Suprapubic skin (tissue), 4 donors: Measurements from ENCODE around the gene MROH2A. TPM values are rescaled to one million over a fixed set of nuclear protein-coding genes. Genes with fewer than 3 reads are reported as not detected.

Experiments used
- DNase-seq, 2 donors: peaks; one replicate each; pipeline ENCODE4 v3.0.0-alpha.2; 2019; ENCODE audit warnings: low spot score in 2 of 2
- H3K27ac ChIP-seq: fragments of 200-600 bp; sonication (generic); one replicate; pipeline ENCODE4 v1.5.1; 2019
- H3K27me3 ChIP-seq: fragments of 200-600 bp; sonication (generic); one replicate; pipeline ENCODE4 v1.5.1; 2019
- H3K36me3 ChIP-seq: fragments of 200-600 bp; sonication (generic); one replicate; pipeline ENCODE4 v1.5.1; 2019
- H3K4me1 ChIP-seq: fragments of 200-600 bp; sonication (generic); one replicate; pipeline ENCODE4 v1.5.1; 2019
- H3K4me3 ChIP-seq: fragments of 200-600 bp; sonication (generic); one replicate; pipeline ENCODE4 v1.5.1; 2019; ENCODE audit warnings: mild to moderate bottlenecking
- H3K9me3 ChIP-seq: fragments of 200-600 bp; sonication (generic); one replicate; pipeline ENCODE4 v1.5.1; 2019
- EP300 ChIP-seq: sonication (generic); formaldehyde crosslinking; IDR thresholded peaks from one replicate; pipeline ENCODE4 v1.6.1; 2017; ENCODE audit warnings: antibody characterized with exemption
- POLR2A ChIP-seq, 2 donors: fragments of 450-650 bp; IDR thresholded peaks; one replicate each; pipeline ENCODE4 v1.6.1; 2017; ENCODE audit warnings: antibody characterized with exemption in 2 of 2, mild to moderate bottlenecking in 2 of 2, moderate library complexity in 2 of 2
- POLR2AphosphoS5 ChIP-seq, 3 donors: sonication (generic); formaldehyde crosslinking; IDR thresholded peaks; one replicate each; pipeline ENCODE4 v1.6.1; 2017; ENCODE audit warnings: antibody characterized with exemption in 3 of 3
- WGBS: methylation state at CpG from one replicate; pipeline ENCODE4 v1.1.5; 2018; 5-methylcytosine and 5-hydroxymethylcytosine counted together
- total RNA-seq, 4 donors: library from RNA; depleted of rRNA; stranded (reverse); fragments of >200 nt; gene quantifications; one replicate each; pipeline ENCODE4 v1.1.0, GENCODE V29; 2016
- TF ChIP-seq, protein P1 (sequence below), 2 donors: fragments of 200-600 bp in 1 of 2; fragments of 450-650 bp in 1 of 2; sonication (generic) in 1 of 2; IDR thresholded peaks; one replicate each; pipeline ENCODE4 v1.5.1; 2016 to 2019; ENCODE audit warnings: antibody characterized with exemption in 2 of 2, mild to moderate bottlenecking in 1 of 2, moderate library complexity in 1 of 2

Gene MROH2A
- total RNA-seq, 4 donors from 2014 or later = not detected

DNA sequence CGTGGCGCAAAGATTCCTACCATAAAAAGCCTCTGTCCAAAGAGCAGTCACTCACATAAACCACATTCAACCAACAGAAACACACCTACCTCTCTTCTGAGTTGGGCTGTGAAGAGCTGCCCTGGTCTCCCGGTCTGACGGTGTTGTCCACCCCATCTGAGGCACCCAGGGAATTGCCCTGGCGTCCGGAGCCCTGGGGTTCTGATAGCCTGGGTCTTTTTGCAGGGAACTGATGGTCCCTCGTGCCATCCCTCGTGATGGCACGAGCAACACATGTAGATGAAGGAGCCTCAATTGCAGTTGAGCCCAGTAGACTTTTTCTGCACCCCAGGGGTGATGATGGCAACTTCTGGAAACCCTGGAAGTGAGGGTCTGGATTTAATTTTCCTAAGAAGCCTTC is 62.4 kb downstream of the MROH2A start:
- H3K27ac ChIP-seq = no peak overlapping the region
- H3K4me3 ChIP-seq = no peak overlapping the region
- WGBS = 96% methylated on average over 8 of the region's 9 CpGs
- TF ChIP-seq EP300 = no peak
- TF ChIP-seq POLR2AphosphoS5 (IDR thresholded peaks at IDR 0.05) = no peak
- TF ChIP-seq, protein P1, sequence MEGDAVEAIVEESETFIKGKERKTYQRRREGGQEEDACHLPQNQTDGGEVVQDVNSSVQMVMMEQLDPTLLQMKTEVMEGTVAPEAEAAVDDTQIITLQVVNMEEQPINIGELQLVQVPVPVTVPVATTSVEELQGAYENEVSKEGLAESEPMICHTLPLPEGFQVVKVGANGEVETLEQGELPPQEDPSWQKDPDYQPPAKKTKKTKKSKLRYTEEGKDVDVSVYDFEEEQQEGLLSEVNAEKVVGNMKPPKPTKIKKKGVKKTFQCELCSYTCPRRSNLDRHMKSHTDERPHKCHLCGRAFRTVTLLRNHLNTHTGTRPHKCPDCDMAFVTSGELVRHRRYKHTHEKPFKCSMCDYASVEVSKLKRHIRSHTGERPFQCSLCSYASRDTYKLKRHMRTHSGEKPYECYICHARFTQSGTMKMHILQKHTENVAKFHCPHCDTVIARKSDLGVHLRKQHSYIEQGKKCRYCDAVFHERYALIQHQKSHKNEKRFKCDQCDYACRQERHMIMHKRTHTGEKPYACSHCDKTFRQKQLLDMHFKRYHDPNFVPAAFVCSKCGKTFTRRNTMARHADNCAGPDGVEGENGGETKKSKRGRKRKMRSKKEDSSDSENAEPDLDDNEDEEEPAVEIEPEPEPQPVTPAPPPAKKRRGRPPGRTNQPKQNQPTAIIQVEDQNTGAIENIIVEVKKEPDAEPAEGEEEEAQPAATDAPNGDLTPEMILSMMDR (IDR thresholded peaks at IDR 0.05) = no peak
- no peak for TF ChIP-seq POLR2A (IDR thresholded peaks at IDR 0.05)
- no peaks in the 10 kb centered on the region for H3K36me3 ChIP-seq
- no peaks in the 10 kb centered on the region for H3K4me1 ChIP-seq
- no peaks in the 10 kb centered on the region for H3K27me3 ChIP-seq
- DNase-seq = no peak
- H3K9me3 ChIP-seq = no peaks in the 10 kb centered on the region

DNA sequence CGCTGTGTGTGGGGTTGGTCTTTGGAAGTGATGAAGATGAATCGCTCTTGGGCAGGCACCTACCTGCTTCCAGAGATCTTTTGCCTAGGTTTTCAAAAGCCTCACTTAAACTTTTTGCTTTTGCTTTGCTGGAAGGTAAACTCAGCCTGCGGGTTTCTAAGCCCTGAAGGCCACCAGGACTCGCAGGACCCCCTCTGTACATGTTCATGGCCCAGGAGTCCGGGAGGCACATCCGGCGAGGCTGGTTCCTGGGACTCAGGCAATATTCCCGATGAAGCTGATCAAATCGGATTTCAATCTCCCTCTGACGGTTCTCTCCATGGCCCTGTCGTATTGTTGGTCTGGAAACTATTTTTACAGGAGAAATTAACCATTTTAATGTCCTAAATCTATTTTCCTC is 63.1 kb downstream of the MROH2A start:
- DNase-seq = no peak
- 90% methylated on average over 11 of the region's 11 CpGs for WGBS
- Histone ChIP-seq H3K27ac (no peak overlapping the region), H3K36me3 (no peaks in the 10 kb centered on the region), H3K4me1 (no peaks in the 10 kb centered on the region), H3K4me3 (no peak overlapping the region), H3K27me3 (no peaks in the 10 kb centered on the region), H3K9me3 (no peaks in the 10 kb centered on the region)
- no peak for TF ChIP-seq EP300
- no peak for TF ChIP-seq POLR2A (IDR thresholded peaks at IDR 0.05)
- TF ChIP-seq, protein P1 (IDR thresholded peaks at IDR 0.05) = no peak
- no peak for TF ChIP-seq POLR2AphosphoS5 (IDR thresholded peaks at IDR 0.05)

DNA sequence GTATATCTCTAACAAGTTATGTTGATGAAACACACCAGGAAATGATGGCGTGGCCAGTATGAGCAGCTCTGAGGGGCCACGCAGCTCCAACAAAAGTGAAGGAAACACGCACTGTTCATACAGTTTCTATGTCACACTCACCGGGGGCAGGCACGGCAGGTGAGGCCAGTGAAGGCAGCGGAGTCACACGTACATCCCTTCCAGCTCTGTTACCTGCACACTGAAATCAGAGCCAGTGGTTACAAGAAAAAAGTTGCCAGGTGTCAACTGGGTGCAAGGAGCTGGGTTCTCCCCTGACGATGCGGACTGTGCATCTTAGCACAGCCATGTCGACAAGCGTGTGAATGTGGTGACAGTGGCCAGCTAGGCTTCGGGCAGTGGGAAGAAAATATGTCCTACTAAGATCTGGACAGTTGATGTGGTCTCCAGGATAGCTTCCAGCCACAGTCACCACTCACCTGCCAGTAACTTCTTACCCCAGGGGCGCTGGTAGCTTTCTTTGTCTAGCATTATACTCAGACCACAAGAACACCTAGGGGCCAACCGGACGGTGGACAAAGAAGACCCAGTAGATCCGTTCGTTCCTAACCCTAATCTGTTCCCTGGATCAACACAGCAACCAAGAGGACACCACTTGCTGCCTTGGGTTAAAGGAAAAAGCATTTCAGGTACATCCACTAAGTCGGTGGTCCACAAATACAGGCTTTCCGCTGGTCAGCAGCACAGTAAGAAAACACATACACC is 66.1 kb downstream of the MROH2A start:
- DNase-seq = no peak
- TF ChIP-seq POLR2AphosphoS5 (IDR thresholded peaks at IDR 0.05) (no peak), EP300 (no peak)
- no peaks in the 10 kb centered on the region for H3K27me3 ChIP-seq
- no peaks in the 10 kb centered on the region for H3K36me3 ChIP-seq
- no peaks in the 10 kb centered on the region for H3K9me3 ChIP-seq
- no peak overlapping the region for H3K27ac ChIP-seq
- H3K4me3 ChIP-seq = no peak overlapping the region
- no peaks in the 10 kb centered on the region for H3K4me1 ChIP-seq
- WGBS = 88% methylated on average over 19 of the region's 19 CpGs

DNA sequence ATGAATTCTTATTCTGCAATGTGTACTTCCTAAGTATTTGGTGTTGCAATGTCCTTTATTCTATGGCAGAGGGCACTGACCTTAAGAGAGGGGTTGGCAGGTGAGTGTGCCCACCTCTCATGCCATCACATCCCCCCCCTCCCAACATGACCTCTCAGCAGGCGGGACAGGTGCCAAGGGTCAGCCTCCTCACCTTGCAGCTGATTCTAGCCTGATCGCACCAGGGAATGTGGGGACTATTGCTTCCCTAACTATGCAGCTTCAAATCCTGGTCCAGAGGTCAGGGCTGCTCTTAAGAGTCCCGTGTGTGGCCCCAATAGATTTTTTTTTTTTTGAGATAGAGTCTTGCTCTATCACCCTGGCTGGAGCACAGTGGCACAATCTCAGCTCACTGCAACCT is 66.7 kb downstream of the MROH2A start:
- Histone ChIP-seq H3K36me3 (no peaks in the 10 kb centered on the region), H3K4me3 (no peak overlapping the region), H3K27me3 (no peaks in the 10 kb centered on the region), H3K9me3 (no peaks in the 10 kb centered on the region), H3K27ac (no peak overlapping the region), H3K4me1 (no peaks in the 10 kb centered on the region)
- TF ChIP-seq, protein P1 (IDR thresholded peaks at IDR 0.05) = no peak
- no peak for TF ChIP-seq POLR2AphosphoS5 (IDR thresholded peaks at IDR 0.05)
- no peak for TF ChIP-seq EP300
- no peak for TF ChIP-seq POLR2A (IDR thresholded peaks at IDR 0.05)
- 93% methylated on average over 3 of the region's 3 CpGs for WGBS
- no peak for DNase-seq

DNA sequence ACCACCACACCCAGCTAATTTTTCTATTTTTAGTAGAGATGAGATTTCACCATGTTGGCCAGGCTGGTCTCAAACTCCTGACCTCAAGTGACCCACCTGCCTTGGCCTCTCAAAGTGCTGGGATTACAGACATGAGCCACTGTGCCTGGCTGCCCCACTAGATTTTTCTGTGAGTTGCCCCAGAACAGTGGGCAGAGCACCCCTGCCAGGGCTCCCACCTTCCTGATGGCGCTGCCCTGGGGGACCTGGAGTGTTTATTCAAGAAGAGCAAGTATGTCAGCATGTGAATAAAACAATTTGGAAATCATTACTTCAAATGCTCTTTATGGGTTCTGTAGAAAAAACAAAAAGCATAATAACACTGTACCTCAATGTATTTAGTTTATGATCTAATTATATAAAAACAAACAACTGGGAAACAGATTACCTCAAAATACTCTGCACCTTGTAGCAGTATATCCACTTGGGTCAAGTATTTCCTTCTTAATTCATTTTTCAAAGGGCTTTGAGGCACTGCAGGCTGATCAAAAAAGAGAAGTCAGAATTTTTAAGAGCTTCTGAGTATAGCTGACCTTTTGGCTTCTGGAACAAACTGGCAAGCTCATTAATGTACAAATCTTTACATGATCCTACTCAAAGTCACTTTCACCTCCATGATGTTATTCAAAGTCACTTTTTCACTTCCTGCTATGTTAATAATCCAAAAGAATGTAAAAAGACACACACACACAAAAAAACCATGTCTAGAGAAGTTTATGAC is 67.4 kb downstream of the MROH2A start:
- Histone ChIP-seq H3K27me3 (no peaks in the 10 kb centered on the region), H3K27ac (no peak overlapping the region), H3K9me3 (no peaks in the 10 kb centered on the region), H3K4me3 (no peak overlapping the region), H3K36me3 (no peaks in the 10 kb centered on the region), H3K4me1 (no peaks in the 10 kb centered on the region)
- TF ChIP-seq POLR2A (IDR thresholded peaks at IDR 0.05) (no peak), EP300 (no peak)
- no peak for DNase-seq
- WGBS = 100% methylated on average over 1 of the region's 1 CpG
